HL-60 (cell line): ENCODE measurements around the gene RGS8.

ENCODE experiments used
- CTCF ChIP-seq: IDR thresholded peaks from one replicate; pipeline ENCODE4 v1.5.1; 2011; ENCODE audit warnings: low read length, control low read depth, inconsistent platforms; ENCODE audit not compliant: insufficient read depth
- GABPA ChIP-seq: IDR thresholded peaks from 2 replicates; pipeline ENCODE4 v1.6.1; 2012; ENCODE audit warnings: low read depth
- POLR2AphosphoS5 ChIP-seq: IDR thresholded peaks from 2 replicates; pipeline ENCODE4 v1.6.1; 2012; ENCODE audit warnings: low read depth
- REST ChIP-seq: IDR thresholded peaks from 2 replicates; pipeline ENCODE4 v1.6.1; 2012; ENCODE audit warnings: low read depth; ENCODE audit not compliant: insufficient replicate concordance

GRCh38 chr1:182688436-182689205, 4.2 kb upstream of the RGS8 start:
- TF ChIP-seq CTCF (no peak), REST (no peak), POLR2AphosphoS5 (no peak), GABPA (no peak)
